ENCODE results near the gene B3GNT9.

The B3GNT9 gene

GRCh38 chr16:67166110-67166547 lies 15.3 kb upstream of the B3GNT9 start:
- DNase-seq, result no peak

GRCh38 chr16:67165121-67166078 lies 14.6 kb upstream of the B3GNT9 start:
- no peak for DNase-seq

- no peak for DNase-seq
Measured at GRCh38 chr16:67164599-67165061, 13.8 kb upstream of the B3GNT9 start, which contains the start of gene HSF4. Gene HSF4, plus strand, starts transcription at chr16:67164745. Its CDS starts 67 bp downstream, at chr16:67164812.

GRCh38 chr16:67163999-67164558 lies 13.3 kb upstream of the B3GNT9 start:
- DNase-seq, result no peak

- DNase-seq, result peak in 1 of 2 donors; percentile 65
Measured at GRCh38 chr16:67163164-67163998, 12.6 kb upstream of the B3GNT9 start.

GRCh38 chr16:67162506-67163163 lies 11.8 kb upstream of the B3GNT9 start:
- no peak for DNase-seq

GRCh38 chr16:67161595-67162058 lies 10.8 kb upstream of the B3GNT9 start:
- no peak for DNase-seq

GRCh38 chr16:67158637-67159600 lies 8.1 kb upstream of the B3GNT9 start:
- DNase-seq, result peak; percentile 76 to 81

- DNase-seq, result no peak
Measured at GRCh38 chr16:67157892-67158635, 7.3 kb upstream of the B3GNT9 start.

GRCh38 chr16:67157106-67157748 lies 6.4 kb upstream of the B3GNT9 start:
- no peak for DNase-seq

- DNase-seq, result no peak
Measured at GRCh38 chr16:67156143-67156844, 5.5 kb upstream of the B3GNT9 start.

- DNase-seq, result peak; percentile 85 to 86
Measured at GRCh38 chr16:67155295-67156142, 4.7 kb upstream of the B3GNT9 start.

GRCh38 chr16:67154578-67155294 lies 3.9 kb upstream of the B3GNT9 start:
- no peak for DNase-seq

- no peak for DNase-seq
Measured at GRCh38 chr16:67151431-67152097, 766 bp upstream of the B3GNT9 start.

- DNase-seq, result peak; percentile 55 to 61
Measured at GRCh38 chr16:67150047-67150832, 558 bp downstream of the B3GNT9 start.
